OCI-LY7 (cell line): Measurements from ENCODE around the gene IVNS1ABP. TPM values are rescaled to one million over a fixed set of nuclear protein-coding genes. Genes with fewer than 3 reads are reported as not detected.
"Not testable (repeated sequence)": the region's sequence is repeated elsewhere in the genome, so short reads cannot be mapped to it uniquely, and the experiment has no call there.

Experiments
- BruUV-seq: library from RNA; stranded (reverse); fragments of 400-500 nt; replicated peaks from 2 replicates; lab custom pipeline; 2021; lab: Mats Ljungman, UMichigan
- CTCF ChIA-PET: fragments of 300-600 bp; sonication (Branson Sonifier 250); formaldehyde crosslinking; loops from one replicate; lab custom pipeline; 2022; ENCODE audit warnings: antibody characterized with exemption; ENCODE audit not compliant: unreplicated experiment; lab: Charles Lee
- POLR2A ChIA-PET: fragments of 300-600 bp; sonication (Branson Sonifier 250); formaldehyde crosslinking; loops from one replicate; lab custom pipeline; 2022; ENCODE audit warnings: antibody characterized with exemption; lab: Charles Lee
- DNase-seq: peaks from one replicate; pipeline ENCODE4 v3.0.0-alpha.2; 2015; ENCODE audit warnings: low spot score
- H2AFZ ChIP-seq: fragments of 200-600 bp; sonication (generic), shearing (Covaris generic); 2 replicates; pipeline ENCODE4 v1.6.1; 2014; ENCODE audit warnings: mild to moderate bottlenecking, antibody characterized with exemption, low read length, moderate library complexity
- H3K27ac ChIP-seq: fragments of 200-600 bp; sonication (generic); 2 replicates; pipeline ENCODE4 v1.5.1; 2014; ENCODE audit warnings: mixed run types, low read depth, mild to moderate bottlenecking, moderate library complexity, low read length, inconsistent platforms; ENCODE audit not compliant: poor library complexity, severe bottlenecking
- H3K36me3 ChIP-seq: fragments of 200-600 bp; sonication (generic); 2 replicates; pipeline ENCODE4 v1.6.1; 2014; ENCODE audit warnings: mild to moderate bottlenecking, antibody characterized with exemption, low read length, moderate library complexity, mixed read lengths; ENCODE audit not compliant: insufficient read depth
- H3K4me1 ChIP-seq: fragments of 200-600 bp; sonication (generic); 2 replicates; pipeline ENCODE4 v1.5.1; 2014; ENCODE audit warnings: mild to moderate bottlenecking, low read length; ENCODE audit not compliant: insufficient read depth, poor library complexity, severe bottlenecking
- H3K4me2 ChIP-seq: fragments of 200-600 bp; sonication (generic); 2 replicates; pipeline ENCODE4 v1.6.1; 2014; ENCODE audit warnings: mild to moderate bottlenecking, low read length
- H3K4me3 ChIP-seq: fragments of 200-600 bp; sonication (generic); 2 replicates; pipeline ENCODE4 v1.5.1; 2014; ENCODE audit warnings: mild to moderate bottlenecking, low read depth, low read length; ENCODE audit not compliant: poor library complexity, severe bottlenecking
- H3K79me2 ChIP-seq: fragments of 200-600 bp; sonication (generic); 2 replicates; pipeline ENCODE4 v1.6.1; 2016; ENCODE audit warnings: low read depth, mild to moderate bottlenecking, low read length, moderate library complexity, mixed read lengths; ENCODE audit not compliant: insufficient read depth
- H3K9me2 ChIP-seq: fragments of 200-600 bp; sonication (generic); 2 replicates; pipeline ENCODE4 v1.6.1; 2016; ENCODE audit warnings: mild to moderate bottlenecking, low read length, mixed read lengths; ENCODE audit not compliant: insufficient read depth
- H3K9me3 ChIP-seq: fragments of 200-600 bp; sonication (generic); 2 replicates; pipeline ENCODE4 v1.6.1; 2014; ENCODE audit warnings: mild to moderate bottlenecking, mixed run types, low read length, mixed read lengths
- H4K20me1 ChIP-seq: fragments of 200-600 bp; sonication (generic); 2 replicates; pipeline ENCODE4 v1.6.1; 2014; ENCODE audit warnings: mild to moderate bottlenecking, antibody characterized with exemption, low read length, moderate library complexity, mixed read lengths; ENCODE audit not compliant: insufficient read depth
- CTCF ChIP-seq: fragments of 200-600 bp; sonication (generic); conservative IDR thresholded peaks from 2 replicates; pipeline ENCODE4 v1.5.1; 2014; ENCODE audit warnings: mild to moderate bottlenecking, antibody characterized with exemption, low read length, moderate library complexity, mixed read lengths
- EZH2phosphoT487 ChIP-seq: fragments of 200-600 bp; sonication (generic); IDR thresholded peaks from 2 replicates; pipeline ENCODE4 v1.6.1; 2018; ENCODE audit warnings: low read depth, borderline replicate concordance, mild to moderate bottlenecking, mixed run types, antibody characterized with exemption, low read length, moderate library complexity, mixed read lengths
- intact Hi-C: fragments of 100-400 bp; cut with micrococcal nuclease; formaldehyde crosslinking; loops from one replicate; pipeline ENCODE4 v1.10.0; 2022; ENCODE audit not compliant: unreplicated experiment
- total RNA-seq, 2 experiments: library from RNA; depleted of rRNA in 1 of 2; stranded (reverse); fragments of >200 nt in 1 of 2; shearing (Covaris generic) in 1 of 2; gene quantifications; 2 replicates each; pipeline ENCODE4 v1.2.3, GENCODE V29; 2014 to 2022

IVNS1ABP gene
- total RNA-seq, 2 experiments from 2014 or later, result 54.0 to 74.0 TPM

GRCh38 chr1:185322636-185323035 is 5.6 kb upstream of the IVNS1ABP start:
- H3K79me2 ChIP-seq, result no peaks in the 10 kb centered on the region; the same call in 1 of the 2 replicates
- ChIA-PET POLR2A (interaction anchor here (2.1 kb wide), 1 partner anchor 10 kb away, joined by 4 read pairs; no protein-coding TSS in a partner anchor), CTCF (no interaction called here)
- BruUV-seq, result no TSS peak
- intact Hi-C loops, result no loop called here
- H3K4me3 ChIP-seq, result no peak overlapping the region
- no peak overlapping the region for H2AFZ ChIP-seq
- H3K27ac ChIP-seq, result no peak overlapping the region
- H3K36me3 ChIP-seq, result no peaks in the 10 kb centered on the region
- H4K20me1 ChIP-seq, result no peaks in the 10 kb centered on the region
- DNase-seq, result no peak
- no peak overlapping the region for H3K4me2 ChIP-seq
- H3K9me2 ChIP-seq, result no peaks in the 10 kb centered on the region
- no peaks in the 10 kb centered on the region for H3K9me3 ChIP-seq
- peaks cover 10% of the 10 kb centered on the region for H3K4me1 ChIP-seq
- TF ChIP-seq CTCF, result no peak
- TF ChIP-seq EZH2phosphoT487, result no peak

- CTCF ChIA-PET, intact Hi-C loops, H3K79me2 ChIP-seq, H4K20me1 ChIP-seq, H3K4me2 ChIP-seq, BruUV-seq, H2AFZ ChIP-seq, DNase-seq, H3K27ac ChIP-seq, H3K36me3 ChIP-seq, H3K4me3 ChIP-seq, H3K9me2 ChIP-seq, H3K9me3 ChIP-seq: not testable (repeated sequence)
- POLR2A ChIA-PET, result interaction anchor here (2.1 kb wide), 1 partner anchor 11 kb away, joined by 4 read pairs; no protein-coding TSS in a partner anchor
- peaks cover 10% of the 10 kb centered on the region for H3K4me1 ChIP-seq
These were observed 4.7 kb upstream of the IVNS1ABP start for GRCh38 chr1:185321653-185322221.

- POLR2A ChIA-PET, H3K79me2 ChIP-seq, H3K9me2 ChIP-seq, H4K20me1 ChIP-seq, CTCF ChIA-PET, H3K4me2 ChIP-seq, H3K9me3 ChIP-seq, intact Hi-C loops, H3K4me3 ChIP-seq, H2AFZ ChIP-seq, H3K36me3 ChIP-seq, H3K27ac ChIP-seq, BruUV-seq, DNase-seq: not testable (repeated sequence)
- peaks cover 10% of the 10 kb centered on the region for H3K4me1 ChIP-seq
These were observed 4.1 kb upstream of the IVNS1ABP start for GRCh38 chr1:185321104-185321503.
